Iris pigment epithelial cell (primary cell): ENCODE measurements around the gene WNT9A.

Experiments used
- DNase-seq: peaks from one replicate; pipeline ENCODE4 v3.0.0-alpha.2; 2011; ENCODE audit warnings: low read depth

WNT9A gene

DNA sequence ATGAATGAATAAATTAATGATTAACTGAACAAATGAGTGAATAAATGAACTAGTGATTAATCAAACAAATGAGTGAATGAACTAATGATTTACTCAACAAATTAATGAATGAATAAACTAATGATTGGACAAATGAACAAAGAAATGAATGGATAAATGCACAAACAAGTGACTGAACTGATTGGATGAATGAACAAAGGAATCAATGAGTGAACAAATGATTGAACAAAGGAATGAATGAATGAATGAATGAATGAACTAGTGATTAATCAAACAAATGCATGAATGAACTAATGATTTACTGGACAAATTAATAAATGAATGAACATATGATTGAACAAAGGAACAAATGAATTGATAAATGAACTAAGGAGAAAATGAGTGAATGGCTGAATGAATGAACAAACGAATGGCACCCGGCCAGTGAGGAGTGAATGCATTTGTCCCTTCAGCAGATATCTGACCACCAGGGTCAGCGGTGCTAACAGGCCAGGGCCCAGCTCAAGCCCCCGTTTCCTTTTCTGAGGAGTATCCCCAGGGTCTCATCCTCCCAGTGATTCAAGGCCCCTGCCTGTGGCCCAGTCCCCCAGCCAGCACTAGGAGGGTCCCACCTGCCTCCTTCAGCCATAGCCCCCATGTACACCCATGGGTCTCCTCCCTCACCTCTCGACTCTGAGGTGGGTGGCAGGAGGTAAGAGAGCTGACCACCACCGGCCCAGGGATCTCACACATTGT, 49.9 kb downstream of the WNT9A start:
- DNase-seq: no peak

DNA sequence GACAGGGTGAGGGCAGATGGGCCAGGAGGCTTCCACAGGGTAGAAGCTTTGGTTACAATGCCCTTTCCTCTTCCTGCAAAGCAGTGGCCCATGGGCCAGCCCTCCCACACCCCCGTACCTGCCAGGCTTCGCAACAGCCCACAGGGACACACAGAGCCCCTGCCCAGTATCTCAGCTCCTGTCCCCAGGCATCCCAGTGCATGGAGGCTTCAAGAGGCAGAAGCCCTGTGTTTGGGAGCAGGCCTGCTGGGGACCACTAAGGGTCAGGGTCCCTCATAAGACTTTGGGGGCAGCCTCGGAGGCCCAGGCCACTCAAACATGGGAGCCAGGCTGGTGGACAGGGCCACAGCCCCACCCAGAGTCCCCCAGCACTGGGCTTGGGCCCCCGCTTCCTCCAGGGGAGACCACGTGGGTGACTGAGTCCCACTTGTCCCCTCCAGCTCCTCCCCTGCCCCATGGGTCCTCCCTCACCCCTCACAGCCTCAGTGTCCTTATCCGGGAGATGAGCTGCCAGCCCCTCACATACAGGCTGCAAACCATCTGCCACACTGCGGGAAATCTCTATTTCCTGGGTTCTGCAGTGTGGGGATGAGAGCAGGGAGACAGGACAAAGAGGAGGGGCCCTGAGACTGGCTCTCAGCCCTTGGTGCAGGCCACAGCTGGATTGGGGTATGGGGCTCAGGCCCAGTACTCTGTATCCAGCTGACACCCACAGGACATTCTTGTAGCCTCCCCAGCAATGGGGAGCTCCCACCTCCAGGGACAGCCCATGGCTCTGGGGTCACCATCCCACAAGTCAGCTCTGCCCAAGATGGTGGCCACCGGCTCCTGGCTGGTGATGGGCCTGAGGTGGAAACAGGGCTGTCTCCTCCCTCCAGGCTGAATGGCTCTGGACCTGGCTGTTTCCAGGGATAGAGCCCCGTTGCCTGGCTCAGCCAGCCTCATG, 50.7 kb downstream of the WNT9A start:
- DNase-seq: no peak

DNA sequence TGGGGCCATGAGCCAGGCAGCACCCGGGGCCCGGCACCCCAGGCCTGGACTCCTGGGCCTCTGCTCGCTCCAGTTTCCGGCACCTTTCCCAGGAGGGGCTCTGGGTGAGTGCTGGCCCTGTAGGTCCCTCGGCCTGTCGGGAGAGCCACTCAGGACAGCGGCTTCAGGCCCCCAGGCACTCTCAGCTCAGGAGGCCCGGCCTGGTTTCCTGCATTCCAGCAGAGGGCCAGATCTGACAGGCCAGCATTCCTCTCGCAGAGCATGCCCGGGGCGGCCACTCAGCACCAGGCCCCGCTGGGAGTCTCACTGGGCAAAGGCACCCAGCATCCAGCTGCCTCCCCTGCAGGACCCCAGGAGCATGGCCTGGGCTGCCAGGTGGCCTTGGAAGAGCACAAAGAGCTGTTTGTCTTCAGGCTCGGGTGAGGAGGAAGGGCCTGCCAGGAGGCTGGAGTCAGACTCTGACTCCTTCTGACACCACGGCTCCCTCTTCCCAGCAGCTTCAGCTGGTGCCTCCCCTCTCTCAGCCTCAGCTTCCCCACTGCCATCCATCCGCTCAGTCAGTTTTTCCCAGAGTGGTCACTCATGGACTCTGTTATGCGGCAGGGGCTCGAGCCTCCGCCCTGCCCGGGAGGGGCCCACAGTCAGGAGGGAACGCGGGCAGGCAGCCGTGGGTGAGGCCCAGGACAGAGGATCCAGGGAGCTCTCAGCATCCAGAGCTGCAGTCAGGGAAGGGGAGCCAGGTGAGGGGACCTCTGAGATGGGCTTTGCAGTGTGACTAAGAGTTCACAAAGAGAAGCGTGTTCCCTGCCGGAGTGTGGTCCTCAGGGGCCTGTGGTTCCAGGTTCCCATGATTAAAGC, 51.7 kb downstream of the WNT9A start:
- DNase-seq: no peak

DNA sequence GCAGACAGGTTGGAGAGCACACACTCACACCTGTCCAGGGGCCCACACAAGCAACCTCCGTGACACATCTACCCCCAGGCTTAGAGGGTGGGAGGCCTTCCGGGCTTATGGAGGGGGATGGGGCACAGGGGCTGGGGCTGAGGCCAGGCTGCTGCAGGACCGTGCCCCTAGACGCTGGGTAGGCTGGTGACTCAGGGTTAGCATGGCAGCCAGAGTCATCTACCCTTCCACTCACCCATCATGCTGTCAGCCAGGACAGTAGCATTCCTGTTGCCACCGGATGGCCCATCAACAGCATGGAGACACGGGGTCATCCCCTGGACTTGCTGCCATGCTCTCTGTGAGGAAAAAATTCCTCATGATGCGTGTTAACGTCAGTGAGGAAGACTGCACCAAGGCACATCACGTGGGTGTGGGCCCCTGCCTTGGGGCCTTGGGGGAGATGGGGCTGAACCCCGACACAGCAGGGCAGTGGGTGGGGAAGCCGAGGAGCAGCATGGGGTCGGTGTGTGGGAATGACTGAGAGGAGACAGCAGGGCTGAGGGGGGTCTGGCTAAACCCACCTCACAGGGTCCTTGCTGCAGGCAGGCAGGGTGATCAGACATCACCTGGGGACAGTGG, 52.8 kb downstream of the WNT9A start:
- no peak for DNase-seq

DNA sequence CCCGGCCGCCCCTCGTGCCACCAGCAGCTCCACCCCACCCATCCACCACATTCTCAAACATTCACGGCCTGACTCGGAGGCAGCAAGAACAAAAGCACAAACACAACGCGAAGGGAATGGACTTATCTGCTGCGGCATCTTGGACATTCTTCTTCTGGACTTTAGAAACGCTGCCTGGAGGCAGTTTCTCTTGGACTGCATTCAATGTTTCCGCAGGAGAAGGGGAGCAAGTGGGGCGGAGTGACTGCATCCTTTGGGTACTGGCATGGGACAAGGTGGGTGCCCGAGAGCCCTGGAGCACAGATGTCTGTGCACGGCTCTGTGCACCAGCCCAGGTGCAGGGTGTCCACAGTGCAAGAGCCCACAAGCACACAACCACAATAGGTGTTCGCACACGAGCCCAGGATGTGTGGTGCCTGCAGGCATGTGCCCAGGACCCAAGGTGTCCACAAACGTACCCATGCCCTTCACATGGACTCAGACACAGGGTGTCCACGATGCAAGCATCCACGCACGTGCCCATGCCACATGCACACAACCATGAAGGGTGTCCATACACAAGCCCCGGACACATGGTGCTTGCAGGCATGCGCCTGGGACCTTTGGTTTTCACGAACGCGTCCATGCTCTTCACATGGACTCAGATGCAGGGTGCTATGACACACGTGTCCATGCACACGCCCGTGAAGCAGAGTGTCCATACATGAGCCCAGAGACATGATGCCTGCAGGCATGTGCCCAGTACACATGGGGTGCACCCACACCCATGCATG, 53.6 kb downstream of the WNT9A start:
- DNase-seq: no peak

DNA sequence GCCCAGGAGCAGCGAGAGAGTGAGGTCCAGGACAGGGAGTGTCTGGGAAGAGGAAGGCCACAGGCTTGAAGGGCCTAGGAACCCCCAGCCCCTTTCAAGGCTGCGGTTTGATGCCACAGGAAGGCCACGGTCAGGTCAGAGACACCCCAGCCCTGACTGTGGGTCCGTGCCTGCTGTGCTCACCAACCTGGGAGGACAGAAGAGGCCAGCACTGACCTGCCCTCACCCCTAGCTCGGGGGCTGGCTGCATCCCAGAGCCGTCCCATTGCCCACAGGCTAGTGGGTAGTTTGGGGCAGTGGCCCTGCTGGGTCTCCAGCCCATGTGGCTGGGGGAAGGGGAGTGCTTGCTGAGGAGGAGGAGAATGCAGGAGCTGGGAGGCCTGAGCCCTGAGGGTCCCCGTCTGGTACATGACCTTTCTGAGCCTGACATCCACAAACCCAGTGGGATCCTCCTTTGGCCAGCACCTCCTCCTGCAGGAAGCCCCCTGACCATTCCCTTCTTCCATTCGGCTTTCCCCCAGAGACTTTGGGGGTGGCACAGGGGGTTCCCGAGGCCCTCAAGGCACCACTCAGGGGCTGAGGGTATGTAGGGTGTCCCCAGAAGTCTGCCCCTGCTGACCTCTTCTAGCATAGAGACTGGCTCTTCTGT, 54.3 kb downstream of the WNT9A start:
- no peak for DNase-seq

DNA sequence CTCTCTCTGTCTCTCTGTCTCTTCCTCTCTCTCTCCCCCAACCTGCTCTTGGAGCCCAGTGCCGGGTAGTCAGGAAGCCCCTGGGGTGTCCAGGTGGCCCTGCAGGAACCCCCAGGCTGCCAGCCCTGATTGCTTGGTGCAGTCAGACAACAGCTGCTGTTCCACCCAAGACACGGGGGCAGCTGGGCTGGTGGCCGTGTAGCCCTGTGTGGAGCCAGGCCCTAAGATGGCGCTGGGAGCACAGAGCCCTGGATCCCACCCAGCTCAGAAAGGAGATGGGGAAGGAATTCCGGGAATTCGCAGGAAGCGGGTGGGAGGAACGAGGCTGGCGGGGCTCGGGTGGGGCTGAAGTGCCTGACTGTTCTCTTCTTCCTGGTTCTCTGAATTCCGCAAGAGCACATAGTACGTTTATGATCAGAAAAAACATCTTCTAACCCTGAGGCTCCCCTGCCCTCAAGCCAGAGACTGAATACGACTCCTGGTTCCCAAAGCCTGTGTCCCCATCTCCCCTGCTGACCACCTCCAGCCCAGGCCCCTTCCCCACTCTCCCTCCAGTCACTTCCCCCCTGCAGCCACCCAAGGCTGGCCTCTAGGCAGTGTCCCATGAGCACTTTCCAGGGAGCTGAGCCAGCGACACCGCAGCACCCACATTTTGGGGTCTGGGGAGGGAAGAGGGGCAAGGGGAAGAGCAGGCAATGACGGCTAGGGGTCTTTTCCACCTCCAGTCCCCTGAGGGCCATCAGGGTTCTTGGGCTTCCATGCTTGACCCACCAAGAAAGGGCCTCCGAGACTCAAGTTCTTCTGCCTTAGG, 55.0 kb downstream of the WNT9A start:
- no peak for DNase-seq

DNA sequence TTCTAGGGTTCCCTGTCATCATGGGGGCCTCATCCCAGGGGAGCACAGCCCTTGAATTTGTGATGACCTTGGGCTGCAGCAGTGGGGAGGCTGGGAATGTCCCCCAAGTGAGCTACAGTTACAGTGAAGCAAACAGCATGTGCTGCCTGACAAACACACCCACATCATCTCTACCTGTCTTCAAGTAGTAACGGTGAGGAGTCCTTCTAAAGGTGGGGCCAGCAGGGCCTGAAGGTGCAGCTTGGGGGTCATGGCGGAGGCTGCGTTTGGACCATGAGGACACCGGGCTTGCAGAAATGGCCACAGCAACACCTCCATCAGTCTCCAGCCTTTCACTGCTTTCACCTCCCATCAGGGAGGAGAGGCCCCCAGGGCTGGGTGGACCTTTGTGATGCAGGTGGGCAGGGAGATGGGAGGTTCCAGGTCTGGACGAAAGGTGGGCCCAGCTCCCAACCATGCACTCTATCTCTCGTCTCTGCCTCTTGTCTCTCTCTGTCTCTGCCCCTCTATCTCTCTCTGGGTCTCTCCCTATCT, 55.7 kb downstream of the WNT9A start:
- DNase-seq: no peak

DNA sequence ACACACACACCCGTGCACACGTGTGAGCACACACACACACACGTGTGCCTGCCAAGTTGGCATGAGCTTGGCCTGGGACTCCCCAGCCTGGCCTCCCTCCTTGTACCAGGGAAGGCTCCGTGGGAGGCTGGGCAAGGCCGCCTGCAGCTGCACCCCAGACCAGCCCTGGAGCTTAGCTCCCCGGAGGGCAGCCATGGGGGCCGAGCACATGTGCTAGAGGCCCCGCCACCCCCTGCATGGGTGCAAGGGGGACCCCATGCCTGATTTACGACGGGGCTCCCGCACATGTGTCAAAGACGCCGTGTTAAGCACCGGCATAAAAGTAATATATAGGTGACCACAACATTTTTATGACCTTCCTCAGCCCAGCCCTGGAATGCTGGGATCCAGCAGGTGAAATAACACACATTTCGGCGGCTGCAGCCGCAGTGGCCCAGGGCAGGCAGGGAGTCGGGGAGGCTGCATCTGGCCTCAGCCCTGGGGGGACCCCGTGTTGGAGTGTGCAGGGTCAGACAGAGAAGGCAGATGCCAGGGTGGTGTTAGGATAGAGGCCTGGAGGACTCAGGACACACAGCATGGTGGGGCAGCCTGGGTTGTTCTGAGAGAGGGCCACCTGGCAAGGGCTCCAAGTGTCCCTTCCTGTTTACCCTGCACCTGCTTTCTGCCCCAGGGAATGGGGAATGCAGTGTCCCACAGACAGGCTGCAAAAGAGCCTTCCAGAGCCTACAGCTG, 56.3 kb downstream of the WNT9A start:
- no peak for DNase-seq

DNA sequence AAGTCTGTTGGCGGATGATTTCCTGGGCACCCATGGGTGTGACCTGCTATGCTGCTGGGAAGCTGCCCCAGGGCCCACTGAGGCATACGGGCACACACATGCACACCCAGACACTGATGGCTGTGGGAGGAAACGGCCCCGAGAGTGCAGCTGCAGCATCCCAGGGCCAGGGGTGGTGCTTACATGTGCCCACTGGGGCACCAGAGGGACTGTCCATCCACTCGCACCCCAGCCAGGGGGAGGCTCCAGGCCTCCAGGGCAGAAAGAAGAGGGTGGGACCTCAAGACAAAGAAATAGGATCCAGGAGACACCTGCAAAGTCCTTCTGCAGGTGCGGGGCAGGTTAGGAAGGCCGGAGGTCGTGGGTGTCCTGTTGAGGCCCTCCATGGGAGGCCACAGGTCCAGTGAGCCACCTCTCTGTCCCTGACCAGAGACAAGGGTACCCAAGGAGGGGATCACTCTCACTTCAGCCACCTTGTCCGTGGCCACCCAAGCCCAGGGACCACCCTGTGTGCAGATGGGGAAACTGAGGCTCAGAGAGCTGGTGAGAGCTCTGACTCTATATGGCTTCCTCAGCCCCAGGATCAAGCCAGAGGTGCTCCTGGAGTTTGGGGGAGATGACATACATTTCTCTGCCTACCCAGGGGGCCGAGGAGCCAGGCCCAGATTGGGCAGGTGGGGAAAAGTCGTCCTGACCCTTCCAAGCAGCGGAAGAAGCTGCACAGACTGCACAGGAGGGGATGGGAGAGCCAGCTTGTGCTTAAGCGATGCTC, 57.1 kb downstream of the WNT9A start:
- DNase-seq: no peak

DNA sequence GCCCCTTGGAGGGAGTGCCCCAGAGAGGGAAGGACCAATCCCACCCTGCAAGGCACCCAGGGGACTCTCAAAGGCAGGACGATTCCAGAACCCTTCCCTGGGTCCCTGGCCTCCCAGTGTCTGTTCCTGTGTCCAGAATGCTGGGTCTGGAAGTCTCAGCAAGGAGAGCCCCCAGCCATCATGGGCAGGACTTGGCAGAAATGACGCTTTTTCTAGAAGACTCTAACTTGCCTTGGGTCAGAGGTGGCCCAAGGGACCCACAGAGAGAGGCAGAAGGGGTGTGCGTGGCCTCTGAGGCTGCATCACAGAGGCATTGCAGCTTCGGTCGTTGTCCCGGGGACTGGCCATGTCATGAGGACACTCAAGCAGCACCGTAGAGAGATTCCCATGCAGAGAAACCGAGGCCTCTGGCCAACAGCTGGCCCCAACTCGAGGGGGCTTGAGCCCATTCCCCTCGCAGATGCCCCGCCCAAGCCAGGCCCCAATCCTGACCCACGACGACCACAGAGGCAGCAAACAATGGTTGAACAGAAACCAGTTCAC, 57.8 kb downstream of the WNT9A start:
- DNase-seq: no peak

DNA sequence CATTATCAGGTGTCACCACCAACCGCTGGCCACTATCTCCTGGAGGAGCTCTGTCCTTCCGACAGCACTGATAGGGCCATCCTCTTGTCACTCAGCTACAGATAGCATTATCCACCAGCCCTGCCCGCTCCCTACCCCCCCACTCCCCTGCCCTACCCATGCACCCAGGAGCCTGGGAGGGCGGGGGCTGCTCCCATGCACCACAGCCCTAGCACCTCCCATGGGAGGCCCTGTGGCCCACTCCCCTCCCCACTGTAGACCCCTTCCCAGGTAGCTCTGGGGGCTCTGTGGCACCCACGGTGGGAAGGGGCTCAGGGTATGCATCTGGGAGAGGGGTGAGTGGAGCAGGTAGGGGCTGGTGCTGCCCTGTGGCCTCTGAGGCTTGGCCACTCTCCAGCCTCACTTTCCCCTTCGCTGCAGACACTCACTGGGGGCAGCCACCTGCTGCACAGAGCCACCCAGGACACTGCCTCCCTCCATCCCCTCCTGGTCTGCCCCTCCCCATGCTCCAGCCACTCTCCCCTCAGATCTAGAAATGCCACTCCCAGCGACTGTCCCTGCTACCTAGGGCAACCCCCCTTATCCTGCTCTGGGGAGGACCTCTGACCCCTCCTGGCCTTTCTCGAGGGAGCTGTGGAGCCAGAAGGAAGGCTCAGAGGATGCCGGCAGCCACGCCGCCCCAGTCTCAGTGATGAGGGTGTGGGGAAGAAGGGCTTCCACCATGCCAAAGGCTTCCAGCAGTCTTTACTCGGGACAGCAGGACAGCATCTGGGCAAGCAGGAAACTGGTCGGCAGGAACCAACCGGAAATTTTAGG, 58.5 kb downstream of the WNT9A start:
- peak; percentile 16 for DNase-seq

DNA sequence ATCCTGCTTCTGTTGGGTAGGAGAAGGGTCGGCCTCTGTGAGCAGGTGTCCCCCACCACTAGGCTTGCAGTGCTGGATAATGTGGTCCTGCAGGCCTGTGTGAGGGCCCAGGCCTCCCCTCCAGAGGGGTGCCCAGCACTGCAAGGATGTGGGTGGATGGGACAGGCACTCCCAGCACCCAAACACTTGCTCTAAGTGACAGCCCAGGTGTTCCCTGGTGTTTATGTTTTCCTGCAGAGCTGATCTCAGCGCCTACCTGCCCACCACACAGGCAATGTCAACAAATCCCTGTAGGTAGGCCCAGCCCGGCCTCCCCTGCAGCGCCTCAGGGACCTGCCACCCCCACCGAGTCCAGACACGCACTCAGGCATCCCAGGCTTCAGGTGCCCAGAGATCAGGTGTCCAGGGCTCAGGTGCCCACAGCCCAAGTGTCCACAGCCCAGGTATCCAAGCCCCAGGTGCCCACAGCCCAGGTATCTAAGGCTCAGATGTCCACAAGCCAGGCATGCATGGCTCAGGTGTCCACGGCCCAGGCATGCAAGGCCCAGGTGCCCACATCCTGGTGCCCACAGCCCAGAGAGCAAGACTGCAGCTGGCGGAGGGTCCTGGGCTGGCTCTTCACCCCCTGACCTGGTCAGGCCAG, 59.2 kb downstream of the WNT9A start:
- no peak for DNase-seq

DNA sequence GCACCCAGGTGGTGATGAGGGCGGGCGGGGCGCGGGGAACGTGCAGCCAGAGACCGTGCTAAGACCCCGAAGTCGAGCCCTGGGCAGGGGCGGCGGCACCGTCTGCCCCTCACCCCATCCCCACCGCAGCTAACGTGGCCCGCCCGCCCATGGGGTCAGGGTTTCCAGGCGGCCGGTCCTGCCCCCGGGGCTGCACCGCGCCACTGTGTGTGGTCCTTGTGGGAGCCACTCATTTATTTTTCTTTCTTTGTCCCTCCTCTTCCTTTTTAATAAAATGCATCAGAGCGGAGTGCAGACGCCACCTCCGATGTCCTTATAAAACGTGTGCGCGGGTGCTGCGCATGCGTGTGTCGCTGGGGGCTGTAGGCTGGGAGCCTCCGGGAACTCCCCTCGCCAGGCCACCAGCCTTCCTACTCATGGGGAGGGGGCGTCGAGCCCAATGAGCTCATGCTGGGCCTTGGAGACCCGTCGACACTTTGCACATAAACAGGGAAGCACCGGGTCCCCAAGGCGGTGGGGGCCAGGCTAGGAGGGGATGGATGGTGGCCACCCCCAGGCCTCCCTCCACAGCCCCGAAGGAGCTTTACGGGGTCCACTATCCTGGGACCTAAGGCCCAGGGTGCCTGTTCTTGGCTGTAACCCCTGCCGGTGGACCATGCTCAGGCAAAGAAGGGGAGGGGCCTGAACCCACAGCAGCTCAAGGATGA, 59.9 kb downstream of the WNT9A start:
- DNase-seq: peak; percentile 67

DNA sequence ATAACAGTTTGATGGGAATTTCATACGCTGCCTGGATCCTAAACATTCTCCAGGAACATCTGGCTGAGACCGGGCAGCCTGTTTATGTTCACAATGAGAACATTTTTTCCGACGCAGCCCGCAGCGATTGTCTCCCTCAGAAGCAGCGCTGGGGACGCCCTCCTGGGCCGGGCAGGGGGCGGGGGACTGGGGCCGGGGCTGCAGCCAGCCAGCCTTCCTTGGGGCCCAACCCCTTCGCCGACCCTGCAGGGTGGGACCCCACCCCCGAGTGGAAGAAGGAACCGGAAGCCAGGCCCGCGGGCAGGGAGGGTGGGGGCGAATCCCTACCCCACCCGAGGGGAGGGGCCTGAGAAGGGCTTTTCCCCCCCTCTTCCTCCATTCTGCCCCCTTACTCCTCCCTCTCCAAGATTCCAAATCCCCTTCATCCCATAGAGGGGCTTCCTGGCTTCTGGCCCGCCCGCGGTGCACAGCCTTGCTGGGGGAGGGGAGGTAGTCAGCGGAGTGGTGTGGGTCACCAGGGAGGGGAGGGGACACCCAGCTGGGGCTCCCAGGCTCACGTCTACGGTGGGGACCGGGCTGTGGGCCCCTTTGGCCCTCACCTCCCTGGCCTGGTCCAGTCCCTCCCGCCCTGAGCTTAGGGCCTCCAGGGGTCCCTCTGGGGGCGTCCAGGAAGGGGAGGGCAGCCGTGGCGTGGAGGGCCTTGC, 60.6 kb downstream of the WNT9A start:
- peak; percentile 65 for DNase-seq
